ENCODE measurements around the gene ABHD12.
"Not testable (repeated sequence)": the region's sequence is repeated elsewhere in the genome, so short reads cannot be mapped to it uniquely, and the experiment has no call there.

ABHD12 gene

DNA sequence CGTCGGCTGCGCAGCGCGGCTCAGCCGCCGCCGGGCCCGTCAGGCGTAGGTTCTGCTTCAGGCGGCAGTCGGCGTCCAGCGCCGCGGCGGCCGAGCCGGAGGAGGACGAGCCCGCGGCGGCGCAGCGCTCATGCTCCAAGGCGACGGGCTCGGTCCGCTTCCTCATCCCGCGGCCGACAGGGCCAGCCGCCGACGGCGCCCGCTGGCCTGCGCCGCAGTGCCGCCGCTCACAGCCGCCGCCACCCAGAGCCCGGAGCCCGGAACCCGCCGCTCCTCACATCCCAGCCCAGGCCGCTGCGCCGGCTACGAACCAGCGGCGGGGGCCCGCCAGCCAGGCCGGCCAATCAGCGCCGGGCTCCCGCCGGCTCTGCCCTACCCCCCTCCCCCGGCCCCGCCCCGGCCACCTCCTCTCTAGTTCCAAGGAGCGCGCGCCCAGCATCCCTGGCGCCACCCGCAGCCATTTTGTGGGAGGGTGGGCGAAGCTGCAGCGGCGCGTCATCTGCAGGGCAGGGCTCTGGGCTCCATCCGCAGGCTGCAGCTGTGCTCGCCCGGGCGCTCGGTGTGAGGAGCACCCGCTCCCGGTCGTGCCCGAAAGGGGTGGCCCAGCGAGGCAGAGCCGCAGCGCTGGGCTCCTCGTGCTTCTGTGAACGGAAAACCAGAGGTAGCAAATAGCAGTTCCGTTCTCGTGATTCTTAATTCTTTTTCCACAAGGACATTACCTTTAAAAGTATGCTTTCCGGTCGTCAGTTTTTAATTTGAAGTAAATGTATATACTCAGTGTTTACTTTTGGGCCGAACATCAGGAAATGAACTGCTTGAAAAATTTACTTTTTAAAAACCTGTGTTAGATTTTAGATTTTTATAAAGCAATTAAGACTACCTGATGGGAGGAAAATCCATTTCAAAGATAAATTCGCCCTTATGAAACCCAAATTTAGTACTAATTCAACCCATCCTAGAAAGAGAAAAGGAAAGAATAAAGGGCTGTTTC lies at the start of gene ABHD12:
ABHD12 (minus strand) TSS at position 298 of the 991 bp plus-strand sequence; CDS start at position 166, 132 bp downstream.
- in situ Hi-C loops (cut with HindIII; ENCODE audit: low pct_ligation_motif_present, low pct_unique_long_range_greater_than_20kb, low sequenced_read_pairs) = no loop called here
- peak; percentile 93 for DNase-seq

DNA sequence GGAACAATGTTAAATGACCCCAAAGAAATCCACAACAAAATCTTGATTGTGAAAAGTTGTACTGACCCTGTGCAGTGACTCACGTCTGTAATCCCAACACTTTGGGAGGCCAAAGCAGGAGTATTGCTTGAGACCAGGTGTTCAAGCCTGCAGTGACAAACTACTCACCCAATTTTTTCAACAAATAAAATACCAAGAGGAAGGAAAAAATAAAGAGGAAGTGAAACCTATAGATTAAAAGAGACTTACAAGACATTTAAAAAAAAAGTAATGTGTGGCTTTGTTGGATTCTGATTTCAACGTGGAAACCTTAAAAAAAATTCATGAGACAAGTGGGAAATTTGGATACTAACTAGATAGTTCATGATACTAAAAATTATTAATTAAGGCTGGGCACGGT lies 48.7 kb upstream of the ABHD12 start:
- in situ Hi-C loops (cut with HindIII; ENCODE audit: low pct_ligation_motif_present, low pct_unique_long_range_greater_than_20kb, low sequenced_read_pairs) = no loop called here
- no peak for DNase-seq

DNA sequence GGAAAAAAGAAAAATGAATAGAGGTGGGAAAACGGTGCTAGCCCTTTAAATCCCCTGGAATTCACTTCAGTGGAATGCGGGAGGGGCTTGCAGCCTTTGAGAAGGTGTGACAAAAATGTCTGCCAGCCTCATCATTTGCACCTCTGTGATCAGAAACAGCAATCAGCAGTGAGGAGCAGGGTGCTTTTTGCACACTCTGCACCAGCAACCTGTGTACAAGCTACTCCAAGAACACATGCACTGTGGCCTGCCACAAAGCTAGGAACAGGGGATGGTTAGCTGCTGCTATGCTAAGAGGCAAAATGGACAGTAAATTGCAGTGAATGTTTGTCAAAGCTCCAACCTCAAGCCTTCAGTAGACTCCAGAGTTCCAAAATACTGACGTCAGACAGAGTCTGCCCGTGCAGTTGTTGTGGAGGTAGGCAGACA lies 46.5 kb upstream of the ABHD12 start:
- in situ Hi-C loops (cut with HindIII; ENCODE audit: low pct_ligation_motif_present, low pct_unique_long_range_greater_than_20kb, low sequenced_read_pairs) = no loop called here
- DNase-seq = no peak

DNA sequence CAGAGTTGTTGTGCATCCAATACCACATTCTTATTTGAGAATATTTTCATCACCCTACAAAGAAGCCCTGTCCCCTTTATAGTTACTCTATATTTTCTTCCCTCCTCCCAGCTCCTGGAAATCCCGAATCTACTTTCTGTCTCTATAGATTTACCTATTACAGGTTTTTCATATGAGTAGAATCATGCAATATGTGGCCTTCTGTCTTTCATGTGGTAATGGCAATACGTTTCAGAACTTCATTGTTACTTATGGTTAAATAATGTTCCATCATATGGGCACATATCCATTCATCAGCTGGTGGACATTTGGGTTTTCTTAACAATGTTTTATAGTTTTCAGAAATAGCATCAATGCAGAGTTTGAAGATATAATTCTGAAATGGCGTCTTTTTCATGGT lies 33.9 kb upstream of the ABHD12 start:
- no peak for DNase-seq
- in situ Hi-C loops (cut with HindIII; ENCODE audit: low pct_ligation_motif_present, low pct_unique_long_range_greater_than_20kb, low sequenced_read_pairs) = no loop called here

DNA sequence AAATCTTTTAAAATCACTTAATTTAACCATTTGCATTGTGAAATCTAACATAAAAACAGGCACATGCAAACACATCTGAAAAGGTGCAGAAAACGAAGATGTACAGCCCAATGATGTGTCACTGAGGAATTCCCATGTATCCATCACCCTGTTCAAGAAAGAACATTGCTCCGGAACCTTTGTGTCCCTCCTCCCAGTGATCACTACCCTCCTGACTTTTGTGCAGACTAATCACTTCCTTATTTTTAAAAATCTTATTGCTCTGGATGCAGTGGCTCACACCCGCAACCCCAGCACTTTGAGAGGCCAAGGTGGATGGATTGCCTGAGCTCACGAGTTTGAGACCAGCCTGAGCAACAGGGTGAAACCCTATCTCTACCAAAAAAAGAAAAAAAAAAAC lies 31.4 kb upstream of the ABHD12 start:
- no peak for DNase-seq
- in situ Hi-C loops (cut with HindIII; ENCODE audit: low pct_ligation_motif_present, low pct_unique_long_range_greater_than_20kb, low sequenced_read_pairs) = no loop called here

DNA sequence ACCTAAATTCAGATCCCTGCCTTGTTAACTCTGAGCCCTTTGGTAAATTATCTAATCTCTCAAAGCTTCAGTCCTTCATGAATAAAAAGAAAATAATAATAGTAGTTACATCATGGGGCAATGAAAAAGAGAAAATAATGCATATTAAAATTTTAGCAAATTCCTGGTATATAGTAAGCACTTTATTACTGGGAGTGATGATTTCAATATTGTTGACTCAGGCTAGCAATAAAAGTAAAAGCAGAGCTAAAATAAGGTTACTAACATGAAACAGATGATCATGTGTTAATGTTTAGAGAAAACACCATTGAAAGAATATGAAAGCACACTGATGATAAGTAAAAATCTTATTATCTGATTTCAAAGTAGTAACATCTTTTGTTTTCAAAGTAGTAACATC lies 30.5 kb upstream of the ABHD12 start:
- in situ Hi-C loops (cut with HindIII; ENCODE audit: low pct_ligation_motif_present, low pct_unique_long_range_greater_than_20kb, low sequenced_read_pairs) = no loop called here

DNA sequence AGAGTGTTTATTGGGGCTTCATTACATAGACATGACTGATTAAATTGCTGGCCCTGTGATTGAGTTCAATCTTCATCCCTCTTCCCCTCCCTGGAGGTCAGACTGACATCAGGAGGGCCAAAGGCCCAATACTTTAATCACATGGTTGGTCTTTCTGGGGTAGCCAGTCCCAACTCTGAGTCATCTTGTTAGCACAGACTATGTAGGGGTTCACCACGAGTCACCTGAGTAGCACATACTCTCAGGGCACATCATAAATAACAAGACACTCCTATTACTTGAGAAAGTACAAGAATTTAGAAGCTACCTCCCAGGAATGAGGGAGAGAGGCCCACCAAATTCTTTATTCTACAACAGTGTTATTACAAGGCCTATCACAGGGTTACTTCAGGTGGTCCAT lies 28.1 kb upstream of the ABHD12 start:
- peak; percentile 23 for DNase-seq

More for the DNA sequence above, 30.5 kb upstream of the ABHD12 start:
- DNase-seq = no peak

DNA sequence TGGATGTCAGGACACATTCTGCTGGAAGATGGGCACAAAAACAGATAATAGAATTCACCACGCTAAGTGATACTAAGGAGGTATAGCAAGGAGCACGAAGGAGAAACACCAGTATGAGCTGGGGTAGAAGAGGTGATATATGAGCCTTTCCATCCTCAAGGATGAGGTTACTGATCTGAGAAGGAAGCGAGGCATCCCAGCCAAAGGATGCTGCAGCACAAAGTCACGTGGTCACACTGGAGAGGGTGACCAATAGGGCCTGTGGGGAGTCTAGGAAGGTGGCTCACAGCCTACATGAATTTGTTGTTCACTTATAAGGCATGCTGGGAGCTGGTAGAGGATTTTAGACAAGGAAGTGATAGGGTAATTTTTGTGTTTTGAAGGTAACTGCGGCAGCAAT lies 18.3 kb upstream of the ABHD12 start:
- no peak for DNase-seq
- in situ Hi-C loops (cut with HindIII; ENCODE audit: low pct_ligation_motif_present, low pct_unique_long_range_greater_than_20kb, low sequenced_read_pairs) = no loop called here

More for the DNA sequence above, 28.1 kb upstream of the ABHD12 start:
- in situ Hi-C loops (cut with HindIII; ENCODE audit: low pct_ligation_motif_present, low pct_unique_long_range_greater_than_20kb, low sequenced_read_pairs) = no loop called here

DNA sequence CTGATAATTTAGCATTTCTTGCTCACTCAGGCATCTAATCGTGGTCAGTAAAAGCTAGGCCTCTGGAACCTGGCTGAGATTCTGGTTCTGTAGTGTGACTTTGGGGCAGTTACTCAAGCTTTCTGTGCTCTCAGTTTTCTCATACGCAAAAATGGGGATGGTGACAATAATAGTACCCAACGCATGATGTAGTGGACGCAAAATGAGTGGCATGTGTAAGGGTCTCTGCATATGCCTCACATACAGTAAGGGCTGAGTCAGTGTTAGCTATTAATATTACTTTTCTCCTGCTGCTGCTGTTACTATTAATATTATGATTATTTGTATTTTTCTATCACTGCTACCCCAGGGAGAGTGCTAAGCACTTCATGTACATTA lies 17.5 kb upstream of the ABHD12 start:
- DNase-seq = no peak
- in situ Hi-C loops (cut with HindIII; ENCODE audit: low pct_ligation_motif_present, low pct_unique_long_range_greater_than_20kb, low sequenced_read_pairs) = no loop called here

DNA sequence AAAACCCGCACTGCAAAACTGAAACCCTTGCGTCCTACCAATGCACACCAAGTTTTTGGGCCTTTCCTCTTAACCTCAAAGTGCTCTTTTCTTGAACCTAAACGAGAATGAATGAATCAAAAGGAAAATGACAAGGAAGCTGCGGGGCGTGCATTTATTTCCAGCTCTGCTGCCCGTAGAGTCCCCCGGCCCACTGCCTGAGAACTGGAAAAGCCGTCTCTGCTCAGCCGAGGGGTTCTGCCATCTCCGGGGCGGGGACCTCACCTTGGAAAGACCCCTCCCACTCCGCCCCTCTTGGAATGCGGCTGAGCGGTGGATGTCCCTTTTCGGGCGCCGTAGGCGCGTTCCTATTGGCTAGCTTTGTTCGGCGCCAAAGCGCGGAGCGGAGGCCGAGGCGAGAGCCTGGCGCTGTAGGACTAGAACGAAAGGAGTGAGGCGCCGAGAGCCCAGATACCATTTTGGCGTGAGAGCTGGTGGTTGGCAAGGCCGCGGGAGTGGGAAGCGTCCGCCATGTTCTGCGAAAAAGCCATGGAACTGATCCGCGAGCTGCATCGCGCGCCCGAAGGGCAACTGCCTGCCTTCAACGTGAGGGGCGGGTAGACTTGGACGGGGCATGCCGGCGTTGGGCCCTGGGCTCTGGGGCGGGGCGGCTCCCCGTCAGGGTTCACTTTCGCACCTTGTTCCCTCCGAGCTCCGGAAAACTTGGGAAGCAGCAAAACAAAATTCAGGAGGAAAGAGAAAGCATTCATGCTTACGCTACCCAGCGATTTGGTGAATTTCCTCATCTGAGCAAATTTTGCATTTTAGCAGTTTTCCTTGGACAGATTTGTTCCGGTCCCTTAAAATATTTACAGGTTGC lies 16.9 kb upstream of the ABHD12 start, which contains the start of gene GINS1:
GINS1 (plus strand) TSS at position 363 of the 859 bp plus-strand sequence; CDS start at position 511, 148 bp downstream.
- in situ Hi-C loops (cut with HindIII; ENCODE audit: low pct_ligation_motif_present, low pct_unique_long_range_greater_than_20kb, low sequenced_read_pairs) = no loop called here
- peak; percentile 91 for DNase-seq

DNA sequence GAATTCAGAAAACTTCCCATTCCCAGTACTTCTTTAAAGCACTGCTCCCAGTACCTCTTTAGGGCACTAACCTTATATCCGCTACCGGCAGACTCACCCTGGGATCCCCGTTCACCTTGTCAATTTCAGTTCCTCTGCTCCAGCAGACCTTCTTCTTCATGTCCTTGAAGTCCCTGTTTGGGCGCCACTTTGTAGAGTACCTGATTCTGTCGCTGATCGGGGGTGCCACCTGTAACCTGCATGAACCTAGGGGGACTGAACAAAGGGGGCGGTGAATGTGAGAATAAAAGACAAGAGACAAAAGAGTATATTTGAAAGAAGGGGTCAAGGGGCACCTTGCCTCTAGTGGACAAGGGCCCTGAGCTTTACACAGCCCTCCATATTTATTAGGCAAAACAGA lies 11.9 kb upstream of the ABHD12 start:
- in situ Hi-C loops (cut with HindIII; ENCODE audit: low pct_ligation_motif_present, low pct_unique_long_range_greater_than_20kb, low sequenced_read_pairs) = no loop called here
- no peak for DNase-seq

DNA sequence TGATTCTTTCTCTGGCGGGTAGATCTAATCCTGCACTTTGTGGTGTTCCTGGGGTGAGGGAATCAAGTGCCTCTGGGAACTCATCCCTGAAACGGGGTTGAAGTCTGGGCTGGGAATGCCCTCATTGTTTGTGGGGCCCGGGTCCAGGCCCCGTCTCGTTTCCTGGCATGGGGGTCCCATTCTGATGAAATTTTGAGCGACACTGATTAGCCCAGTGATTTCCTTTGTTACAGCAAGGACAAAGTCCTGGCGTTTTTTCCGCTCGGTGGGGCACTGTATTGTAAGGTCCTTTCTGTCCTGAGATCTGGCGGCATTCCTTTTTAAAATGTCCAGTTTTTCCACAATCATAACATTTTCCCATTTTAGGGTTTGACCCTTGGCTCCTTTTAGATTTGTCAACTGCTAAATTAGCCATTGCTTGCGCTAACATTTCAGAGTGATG lies 9.7 kb upstream of the ABHD12 start:
- DNase-seq; in situ Hi-C loops (cut with HindIII; ENCODE audit: low pct_ligation_motif_present, low pct_unique_long_range_greater_than_20kb, low sequenced_read_pairs): not testable (repeated sequence)

DNA sequence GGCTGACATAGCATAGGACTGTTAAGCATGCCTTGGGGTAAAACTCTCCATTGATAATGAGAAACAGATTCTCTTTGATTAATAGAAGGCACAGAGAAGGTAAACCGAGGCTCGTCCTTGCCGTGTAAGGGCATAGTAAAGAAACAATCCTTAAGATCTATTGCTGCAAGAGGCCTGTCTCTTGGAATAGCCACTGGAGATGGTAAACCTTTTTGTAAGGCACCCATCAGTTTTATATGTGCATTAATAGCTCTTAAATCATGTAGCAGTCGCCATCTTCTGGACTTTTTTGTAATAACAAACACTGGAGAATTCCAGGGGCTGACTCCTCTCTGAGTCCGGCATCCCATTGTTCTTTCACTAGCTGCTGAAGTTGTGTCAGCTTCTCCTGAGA lies 8.4 kb upstream of the ABHD12 start:
- DNase-seq = peak; percentile 71
- in situ Hi-C loops (cut with HindIII; ENCODE audit: low pct_ligation_motif_present, low pct_unique_long_range_greater_than_20kb, low sequenced_read_pairs) = no loop called here

DNA sequence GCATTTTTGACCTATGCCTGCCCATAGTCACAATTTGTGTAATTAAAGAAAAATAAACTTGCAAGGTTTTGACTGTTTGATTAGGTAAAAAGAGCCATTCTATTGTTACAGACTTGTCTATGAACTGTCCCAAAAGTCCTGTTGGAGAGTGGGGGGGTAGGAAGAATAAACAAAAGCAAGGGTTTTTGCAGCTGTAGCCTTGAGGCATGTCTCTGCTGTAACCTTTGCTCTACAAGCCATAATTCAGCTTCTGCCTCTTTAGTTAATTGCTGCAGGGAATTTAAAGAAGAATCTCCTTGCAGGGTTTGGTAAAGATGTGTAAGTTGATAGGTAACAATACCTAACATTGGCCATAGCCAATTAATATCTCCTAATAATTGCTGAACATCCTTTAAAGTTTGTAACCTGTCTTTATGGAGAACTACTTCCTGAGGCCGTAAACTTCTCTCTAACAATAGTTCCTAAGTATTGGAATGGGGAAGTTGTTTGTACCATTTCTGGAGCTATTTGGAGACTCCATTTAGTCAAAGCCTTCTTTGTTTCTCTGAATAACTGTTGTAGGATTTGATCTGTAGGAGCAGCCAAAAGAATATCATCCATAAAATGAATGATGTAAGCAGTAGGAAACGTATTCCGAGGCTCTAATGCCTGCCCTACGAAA lies 7.9 kb upstream of the ABHD12 start:
- in situ Hi-C loops (cut with HindIII; ENCODE audit: low pct_ligation_motif_present, low pct_unique_long_range_greater_than_20kb, low sequenced_read_pairs) = no loop called here
- no peak for DNase-seq

DNA sequence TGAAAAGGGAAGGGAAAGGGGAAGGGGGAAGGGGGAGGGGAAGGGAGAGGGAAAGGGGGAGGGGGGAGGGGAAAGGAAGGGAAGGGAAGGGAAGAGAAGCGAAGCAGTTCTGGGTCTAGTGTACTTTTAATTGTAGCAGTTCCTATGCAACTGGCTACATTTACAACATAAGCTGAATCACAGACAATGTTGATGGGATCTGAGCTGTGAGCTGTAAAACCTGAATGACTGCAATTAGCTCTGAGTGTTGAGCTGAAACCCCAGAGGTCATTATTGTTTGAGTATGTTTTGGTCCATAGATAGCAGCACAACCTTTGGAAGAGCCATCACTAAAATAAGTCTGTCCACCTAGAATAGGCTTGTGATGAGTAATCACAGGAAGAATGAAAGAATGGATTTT lies 7.2 kb upstream of the ABHD12 start:
- DNase-seq = no peak
- in situ Hi-C loops (cut with HindIII; ENCODE audit: low pct_ligation_motif_present, low pct_unique_long_range_greater_than_20kb, low sequenced_read_pairs) = no loop called here

DNA sequence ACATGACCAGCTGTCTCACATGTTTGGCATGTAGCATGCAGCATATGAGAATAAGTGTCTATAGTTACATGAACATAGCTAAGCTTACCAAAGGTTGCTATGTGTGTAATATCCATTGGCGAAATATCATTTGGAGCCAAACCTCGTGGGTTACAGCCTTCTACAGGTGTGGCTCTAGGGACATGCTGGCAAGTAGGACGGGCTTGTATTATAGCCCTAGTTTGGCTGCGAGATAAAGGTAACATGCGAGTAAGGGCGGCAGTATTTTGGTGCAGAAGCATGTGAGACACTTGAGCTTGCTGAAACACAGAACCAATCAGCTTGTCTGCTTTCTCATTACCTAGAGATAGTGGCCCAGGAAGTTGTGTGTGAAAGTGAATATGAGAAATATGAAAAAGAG lies 6.5 kb upstream of the ABHD12 start:
- in situ Hi-C loops (cut with HindIII; ENCODE audit: low pct_ligation_motif_present, low pct_unique_long_range_greater_than_20kb, low sequenced_read_pairs) = no loop called here
- no peak for DNase-seq

DNA sequence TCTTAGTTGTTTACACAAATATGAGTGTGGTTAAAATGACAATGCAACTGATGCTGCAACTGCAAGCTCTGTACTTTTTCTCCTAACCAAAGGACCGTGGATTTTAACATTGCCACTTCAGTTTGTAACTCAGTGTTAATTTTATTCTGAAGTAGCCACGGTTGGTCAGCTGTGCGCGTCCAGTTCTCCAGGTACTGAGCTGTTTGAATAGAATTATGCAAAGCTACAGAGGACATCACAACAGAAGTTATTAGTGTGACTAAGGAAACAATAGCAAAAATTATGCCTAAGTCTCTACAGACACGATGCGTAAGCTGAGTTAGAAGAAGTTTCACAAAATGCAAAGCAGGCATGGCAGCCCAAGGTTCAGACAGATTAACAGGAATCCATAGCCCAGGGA lies 4.4 kb upstream of the ABHD12 start:
- in situ Hi-C loops (cut with HindIII; ENCODE audit: low pct_ligation_motif_present, low pct_unique_long_range_greater_than_20kb, low sequenced_read_pairs) = no loop called here
- DNase-seq = no peak

DNA sequence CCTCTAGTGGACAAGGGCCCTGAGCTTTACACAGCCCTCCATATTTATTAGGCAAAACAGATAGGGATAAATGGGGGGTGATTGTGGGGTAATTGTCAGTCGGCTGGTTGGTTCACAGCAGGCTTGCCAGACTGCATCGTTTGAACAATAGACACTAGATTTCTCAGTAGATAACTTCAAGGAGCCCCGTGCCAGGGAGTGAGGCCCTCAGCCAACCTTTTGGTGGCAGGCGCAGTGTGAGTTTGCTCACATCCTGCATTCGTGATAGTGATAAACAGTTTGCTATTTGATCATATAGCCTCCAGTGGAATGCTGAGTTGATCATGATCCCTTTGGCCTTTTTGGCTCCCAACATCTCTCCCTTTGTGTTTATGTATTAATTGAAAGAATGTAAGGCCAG lies 3.6 kb upstream of the ABHD12 start:
- no peak for DNase-seq
- in situ Hi-C loops (cut with HindIII; ENCODE audit: low pct_ligation_motif_present, low pct_unique_long_range_greater_than_20kb, low sequenced_read_pairs) = no loop called here

Data from ACHN (cell line).